ENCODE measurements around the gene TBXAS1.

Gene TBXAS1

DNA sequence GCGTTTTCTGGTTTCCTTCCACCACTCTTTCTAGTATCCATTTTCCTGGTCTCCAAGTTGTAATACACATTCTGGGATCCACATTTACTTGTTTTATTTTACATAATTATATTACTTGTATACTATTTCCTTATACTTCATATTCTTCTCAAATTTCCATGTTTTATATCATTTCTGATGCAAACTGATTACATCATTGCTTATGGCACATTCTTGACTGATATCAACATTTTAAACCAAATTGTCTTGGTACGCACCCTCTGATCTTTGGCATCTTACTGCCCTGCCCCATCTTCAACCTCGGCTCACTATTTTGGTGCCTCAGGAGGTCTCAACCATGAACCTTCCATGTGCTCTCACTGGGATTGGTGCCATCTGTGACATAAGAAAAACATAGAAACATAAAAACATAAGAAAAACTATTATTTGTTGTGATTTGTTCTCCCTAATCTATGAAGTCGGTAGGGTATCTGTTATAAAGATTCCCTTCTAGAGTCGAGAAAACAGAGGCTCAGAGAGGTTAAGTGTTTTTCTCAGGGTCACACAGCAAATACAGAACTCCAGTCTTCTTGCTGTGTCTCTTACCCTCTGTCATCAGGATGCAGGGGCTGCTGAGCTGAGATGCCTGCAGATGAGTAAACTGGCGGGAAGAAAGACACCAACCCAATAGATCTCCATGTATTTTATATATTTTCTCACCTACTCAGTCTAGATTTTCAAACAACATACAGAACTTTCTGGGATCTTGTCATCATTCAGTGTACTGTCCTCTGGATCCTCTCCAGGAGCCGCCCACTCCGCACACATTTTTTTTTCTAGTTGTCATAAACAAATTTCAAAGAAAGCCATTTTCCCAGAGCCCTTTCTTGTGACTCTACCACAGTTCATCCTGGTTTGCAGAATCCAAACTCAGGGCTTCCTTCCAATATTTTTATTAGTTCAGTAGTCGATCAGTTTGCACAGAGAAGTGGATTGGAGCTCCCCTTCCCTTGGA is 154.2 kb downstream of the TBXAS1 start:
- DNase-seq (ENCODE audit: low spot score) = no peak

DNA sequence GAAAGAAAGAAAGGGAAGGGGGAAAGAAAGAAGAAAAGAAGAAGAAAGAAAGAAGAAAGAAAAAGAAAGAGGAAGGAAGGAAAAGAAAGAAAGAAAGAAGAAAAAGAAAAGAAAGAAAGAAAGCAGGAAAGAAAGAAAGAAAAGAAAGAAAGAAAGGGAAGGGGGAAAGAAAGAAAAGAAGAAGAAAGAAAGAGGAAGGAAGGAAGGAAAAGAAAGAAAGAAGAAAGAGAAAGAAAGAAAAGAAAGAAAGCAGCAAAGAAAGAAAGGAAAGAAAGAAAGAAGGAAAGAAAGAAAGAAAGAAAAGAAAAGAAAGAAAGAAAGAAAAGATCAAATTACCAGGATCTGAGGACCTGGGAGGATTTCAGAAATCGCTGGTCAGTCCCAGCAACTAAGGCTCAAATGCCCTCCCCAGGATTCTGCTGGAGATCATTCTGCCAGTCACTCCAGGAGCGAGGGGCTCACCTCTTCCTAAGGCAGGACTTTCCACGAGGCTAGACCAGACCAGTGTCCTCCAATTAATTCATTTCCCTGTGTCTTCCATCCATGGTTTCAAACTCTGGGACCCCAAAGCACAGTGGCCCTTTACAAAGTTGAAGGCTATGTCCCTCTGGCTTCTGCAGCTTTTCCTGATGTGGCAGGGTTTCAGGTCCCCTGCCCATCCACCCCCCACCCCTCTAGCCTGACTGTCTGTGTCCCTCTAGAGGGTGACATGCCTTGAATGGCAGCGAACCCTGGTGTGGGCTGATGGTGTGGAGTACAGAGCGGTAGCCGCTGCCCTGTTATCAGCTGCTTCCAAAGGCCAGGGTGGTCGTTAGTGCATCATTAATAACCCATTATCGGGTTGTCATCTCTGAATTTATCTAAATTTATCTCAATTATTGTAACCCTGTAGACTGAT is 155.8 kb downstream of the TBXAS1 start:
- DNase-seq (ENCODE audit: low spot score) = no peak

DNA sequence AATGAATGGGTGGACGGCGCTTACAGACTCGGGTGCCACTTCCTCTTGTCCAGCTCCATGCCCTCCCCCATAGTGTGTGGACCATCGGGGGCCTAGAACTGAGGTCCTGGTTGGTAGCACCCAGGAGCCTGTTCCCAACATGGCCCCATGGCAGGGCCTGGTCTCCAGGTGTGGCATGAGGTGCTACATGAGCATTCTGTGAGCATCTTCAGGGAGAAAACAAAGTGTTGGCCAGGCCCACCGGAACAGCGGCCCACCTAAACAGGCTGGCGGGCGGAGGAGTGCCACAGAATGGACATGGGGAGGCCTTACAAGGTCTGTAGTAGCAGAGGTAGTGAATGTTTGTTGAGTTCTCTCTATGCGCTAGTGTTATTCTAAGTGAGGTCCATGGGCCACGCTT is 156.7 kb downstream of the TBXAS1 start:
- DNase-seq (ENCODE audit: low spot score) = no peak

DNA sequence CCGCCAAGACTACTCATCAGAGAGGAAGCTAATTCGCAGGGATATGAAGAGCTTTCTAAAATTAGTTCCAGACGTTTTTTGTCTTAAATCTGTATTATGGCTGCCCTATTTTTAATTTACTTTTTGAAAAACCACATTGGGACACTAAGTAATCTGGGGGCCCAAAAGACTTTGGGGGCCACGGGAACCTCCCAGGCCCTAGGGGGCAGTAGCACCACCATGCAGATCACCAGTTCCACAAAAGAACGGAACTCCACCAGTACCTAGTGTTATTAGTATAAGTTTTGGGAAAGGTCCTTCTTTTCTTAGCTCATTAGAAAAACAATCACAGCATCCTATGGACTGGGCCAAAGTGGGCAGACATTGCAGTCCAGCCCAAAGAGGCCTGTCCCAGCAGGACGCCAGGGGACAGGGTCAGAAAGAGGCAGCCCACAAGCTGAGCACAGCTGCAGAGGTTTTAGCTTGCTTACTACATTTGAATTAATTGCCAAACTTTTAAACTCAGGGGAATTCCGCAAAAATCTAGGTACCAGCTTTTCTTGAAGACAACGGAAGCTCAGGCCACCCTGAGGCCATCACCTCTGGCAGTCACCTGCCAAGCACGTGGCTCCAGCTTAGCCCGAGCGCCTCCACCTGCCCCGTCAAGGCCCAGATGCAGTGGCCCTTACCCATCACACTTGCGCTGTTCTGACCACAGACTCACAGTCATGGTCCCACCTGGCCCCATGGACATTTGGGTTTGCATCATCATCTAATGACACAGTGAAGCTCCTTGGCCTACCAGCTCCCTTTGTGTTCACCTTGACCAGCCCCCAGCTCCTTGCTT is 158.8 kb downstream of the TBXAS1 start:
- DNase-seq (ENCODE audit: low spot score) = no peak

DNA sequence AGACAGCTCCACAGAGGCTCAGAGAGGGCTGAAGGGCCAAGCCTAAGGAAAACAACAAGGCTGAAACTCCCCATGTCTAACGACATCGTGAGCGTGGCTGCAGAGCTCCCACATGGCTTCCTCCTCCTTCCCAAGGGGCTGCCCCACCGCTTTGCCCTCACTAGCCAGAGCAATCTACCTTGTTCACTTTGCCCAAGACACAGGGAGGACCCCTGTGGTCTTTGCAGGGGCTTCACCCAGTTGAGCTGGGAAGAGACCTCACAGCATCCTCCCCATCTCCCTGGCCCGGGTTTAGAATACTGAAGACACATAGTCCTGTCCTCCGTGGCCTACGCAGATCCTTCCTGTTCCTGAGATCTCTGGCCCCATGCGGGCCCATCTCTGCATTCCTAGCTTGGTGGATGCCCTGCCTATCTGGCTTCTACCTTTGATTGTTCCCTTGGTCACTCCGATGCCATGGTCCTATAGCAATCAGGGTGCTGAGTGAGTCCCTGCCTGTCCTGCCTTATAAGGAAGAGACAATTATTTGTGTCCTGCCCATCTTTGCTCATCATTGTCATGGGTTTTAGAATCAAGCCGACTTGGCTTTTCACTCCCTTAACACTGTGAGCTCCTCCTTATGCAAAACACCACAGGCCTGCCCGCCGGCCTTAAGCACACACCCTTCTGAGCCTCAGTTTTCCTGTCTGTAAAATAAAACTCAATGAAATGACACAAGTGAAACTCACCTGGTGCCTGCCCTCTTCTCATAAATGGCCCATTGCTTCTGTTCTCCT is 160.5 kb downstream of the TBXAS1 start:
- DNase-seq (ENCODE audit: low spot score) = no peak

DNA sequence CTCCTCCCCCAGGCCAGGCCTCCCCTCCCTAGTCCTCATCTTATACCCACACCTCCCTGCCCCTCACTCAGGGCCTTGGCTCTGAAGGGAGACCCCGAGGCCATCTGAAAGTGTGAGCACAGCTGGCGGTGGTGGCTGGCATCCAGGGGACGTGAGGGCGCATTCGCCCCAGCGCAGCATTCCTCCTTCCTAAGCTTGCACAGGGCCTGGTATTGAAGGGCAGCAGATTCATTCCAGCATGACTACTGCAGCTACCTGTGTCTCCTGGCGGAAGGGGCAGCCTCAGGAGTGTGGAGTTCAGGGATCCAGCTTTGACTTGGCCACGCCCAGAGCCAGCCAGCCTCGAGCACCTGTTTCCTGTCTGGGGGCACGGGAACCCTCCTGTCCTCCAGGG is 161.1 kb downstream of the TBXAS1 start:
- DNase-seq (ENCODE audit: low spot score) = no peak

DNA sequence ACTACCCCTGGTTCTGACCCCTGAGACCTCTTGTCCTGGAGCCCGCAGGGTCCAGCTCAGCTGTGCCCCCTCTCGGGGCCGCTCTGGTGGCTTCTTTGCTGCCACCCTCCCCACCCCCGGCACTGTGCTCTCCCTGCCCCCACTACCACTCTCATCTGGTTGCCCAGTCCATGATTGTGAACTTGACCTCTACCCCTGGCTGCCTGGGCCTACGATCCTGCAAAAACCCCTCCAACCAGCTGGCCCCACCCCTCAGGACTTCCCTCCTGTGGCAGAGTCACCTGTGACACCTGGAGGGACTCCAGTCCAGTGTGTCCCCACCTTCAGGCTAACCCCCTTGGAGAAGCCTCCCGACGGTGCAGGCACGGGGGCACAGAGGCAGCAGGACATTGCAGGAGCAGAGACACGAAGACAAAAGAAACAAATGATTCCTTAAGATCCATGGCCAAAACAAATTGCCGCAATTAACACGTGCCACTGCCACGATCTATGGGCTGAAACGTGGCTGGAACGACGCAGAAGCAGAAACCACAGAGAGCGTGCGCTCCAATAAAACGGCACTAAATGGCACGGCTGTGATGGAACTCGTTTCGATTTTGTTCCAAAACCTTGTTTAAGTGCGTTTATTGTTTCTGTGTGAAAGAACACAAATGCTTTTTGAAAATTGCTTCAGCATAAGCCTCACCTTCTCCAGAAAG is 161.7 kb downstream of the TBXAS1 start:
- DNase-seq (ENCODE audit: low spot score) = no peak

DNA sequence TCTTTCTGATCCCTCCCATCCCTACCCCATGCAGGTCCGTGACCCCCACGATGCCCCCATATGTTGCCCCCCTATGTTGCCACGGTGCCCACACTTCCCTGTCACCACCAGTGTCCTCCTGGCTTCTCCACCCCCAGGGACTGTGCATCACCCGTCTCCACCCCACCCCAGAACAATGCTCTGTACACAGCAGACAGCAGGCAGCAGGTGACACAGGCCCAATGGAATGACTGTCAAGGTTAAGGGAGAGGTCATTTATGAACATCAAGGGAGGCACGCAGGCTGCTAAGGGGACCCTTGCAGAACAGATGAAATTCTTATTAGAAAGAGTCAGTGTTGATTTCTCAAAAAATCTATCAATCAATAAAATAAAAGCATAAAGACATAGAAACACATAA is 162.2 kb downstream of the TBXAS1 start:
- DNase-seq (ENCODE audit: low spot score) = no peak

DNA sequence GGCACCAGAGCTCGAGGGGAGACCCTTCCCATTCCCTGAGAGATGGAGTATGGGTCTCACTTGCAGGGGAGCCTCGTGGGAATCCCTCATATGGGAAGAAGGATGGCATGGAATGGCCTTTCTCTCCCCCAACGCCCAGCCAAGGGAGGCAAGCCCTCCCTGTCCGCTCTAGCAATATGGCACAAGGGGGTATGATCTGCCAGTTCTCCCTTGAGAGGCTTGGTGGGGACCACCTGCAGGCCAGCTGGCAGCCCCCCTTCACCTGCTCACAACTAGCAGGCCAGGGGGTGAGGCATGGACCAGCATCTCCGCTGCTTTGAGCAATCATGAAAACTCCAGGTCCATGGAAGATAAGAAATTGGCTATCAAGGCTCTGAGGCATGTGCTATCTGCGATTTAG is 162.8 kb downstream of the TBXAS1 start:
- DNase-seq (ENCODE audit: low spot score) = no peak

DNA sequence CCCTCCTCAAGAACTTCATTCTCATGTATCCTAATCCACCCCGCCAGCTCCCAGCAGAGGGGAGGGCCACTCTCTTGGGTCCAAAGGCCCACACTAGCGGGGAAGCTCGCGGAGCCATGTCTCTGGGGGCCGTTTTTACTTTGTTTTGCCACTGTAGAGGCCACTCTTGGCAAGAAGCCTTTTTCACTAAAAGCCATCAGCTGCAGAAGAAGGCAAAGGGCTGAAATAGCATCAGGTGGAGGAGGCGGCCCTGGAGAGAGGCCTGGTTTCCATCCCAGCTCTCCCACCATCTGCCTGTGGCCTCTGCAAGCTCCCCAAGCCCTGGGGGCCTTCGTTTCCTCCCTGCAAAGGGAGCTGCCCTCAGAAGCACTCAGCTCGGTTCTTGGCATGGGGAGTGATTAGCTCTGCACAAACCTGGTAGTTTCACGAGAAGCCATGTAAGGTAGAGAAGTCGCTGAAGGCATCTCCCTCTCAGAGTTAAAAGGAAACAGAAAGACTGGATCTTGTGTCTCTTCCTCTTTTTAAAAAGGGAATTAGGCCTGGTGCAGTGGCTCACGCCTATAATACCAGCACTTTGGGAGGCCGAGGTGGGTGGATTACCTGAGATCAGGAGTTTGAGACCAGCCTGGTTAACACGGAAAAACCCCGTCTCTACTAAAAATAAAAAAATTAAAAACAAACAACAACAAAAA is 163.4 kb downstream of the TBXAS1 start:
- no peak for DNase-seq (ENCODE audit: low spot score)

DNA sequence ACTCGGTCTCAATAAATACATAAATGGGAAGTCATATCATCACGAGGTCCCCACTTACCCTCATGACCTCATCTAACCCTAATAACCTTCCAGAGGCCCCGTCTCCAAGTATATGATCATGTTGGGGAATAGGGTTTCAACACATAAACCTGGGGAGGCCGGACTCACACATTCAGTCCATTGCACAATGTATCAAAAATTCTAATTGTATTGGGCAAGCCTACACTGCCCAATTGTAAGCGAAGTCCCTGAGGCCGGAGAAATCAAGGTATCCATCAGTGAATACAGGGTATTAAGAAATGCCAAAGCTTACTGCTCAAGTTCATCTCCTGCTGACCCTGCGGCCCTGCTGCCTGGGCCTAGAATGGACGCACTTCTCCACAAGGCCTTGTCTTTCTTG is 164.1 kb downstream of the TBXAS1 start:
- DNase-seq (ENCODE audit: low spot score) = no peak

DNA sequence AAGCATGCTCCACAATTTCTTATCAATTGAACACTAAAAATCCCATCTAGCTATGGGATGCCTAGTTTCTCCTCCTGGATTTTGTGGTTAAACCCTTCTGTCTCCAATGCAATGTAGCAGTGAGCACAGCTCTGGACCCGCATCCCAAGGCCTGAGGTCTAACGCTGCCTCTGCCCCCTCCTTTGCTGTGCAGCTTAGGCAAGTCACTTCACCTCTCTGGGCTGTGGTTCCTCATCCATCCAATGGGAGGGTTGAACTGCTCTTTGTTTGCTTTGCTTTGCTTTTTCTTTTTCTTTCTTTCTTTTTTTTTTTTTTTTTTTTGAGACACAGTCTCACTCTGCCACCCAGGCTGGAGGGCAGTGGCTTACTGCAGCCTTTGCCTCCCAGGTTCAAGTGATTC is 164.5 kb downstream of the TBXAS1 start:
- no peak for DNase-seq (ENCODE audit: low spot score)

DNA sequence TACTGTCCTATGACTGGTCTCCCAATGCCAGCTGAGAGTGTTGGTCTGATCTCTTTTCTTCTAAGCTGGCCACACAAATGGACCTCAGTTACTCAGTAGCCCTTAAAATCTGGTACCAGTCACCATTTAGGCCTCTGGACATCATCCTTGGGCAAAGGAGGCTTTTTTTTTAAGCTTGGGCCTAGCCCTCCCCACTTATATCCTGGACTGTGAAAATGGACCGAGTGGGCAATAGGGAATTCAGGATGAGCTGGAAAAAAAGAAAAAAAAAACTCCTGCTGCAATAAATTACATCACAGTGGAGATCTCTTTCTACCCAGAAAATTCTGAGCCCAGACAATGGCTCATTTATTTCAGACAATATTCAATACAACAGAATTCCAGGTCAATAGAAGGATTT is 165.3 kb downstream of the TBXAS1 start:
- peak; percentile 77 for DNase-seq (ENCODE audit: low spot score)

DNA sequence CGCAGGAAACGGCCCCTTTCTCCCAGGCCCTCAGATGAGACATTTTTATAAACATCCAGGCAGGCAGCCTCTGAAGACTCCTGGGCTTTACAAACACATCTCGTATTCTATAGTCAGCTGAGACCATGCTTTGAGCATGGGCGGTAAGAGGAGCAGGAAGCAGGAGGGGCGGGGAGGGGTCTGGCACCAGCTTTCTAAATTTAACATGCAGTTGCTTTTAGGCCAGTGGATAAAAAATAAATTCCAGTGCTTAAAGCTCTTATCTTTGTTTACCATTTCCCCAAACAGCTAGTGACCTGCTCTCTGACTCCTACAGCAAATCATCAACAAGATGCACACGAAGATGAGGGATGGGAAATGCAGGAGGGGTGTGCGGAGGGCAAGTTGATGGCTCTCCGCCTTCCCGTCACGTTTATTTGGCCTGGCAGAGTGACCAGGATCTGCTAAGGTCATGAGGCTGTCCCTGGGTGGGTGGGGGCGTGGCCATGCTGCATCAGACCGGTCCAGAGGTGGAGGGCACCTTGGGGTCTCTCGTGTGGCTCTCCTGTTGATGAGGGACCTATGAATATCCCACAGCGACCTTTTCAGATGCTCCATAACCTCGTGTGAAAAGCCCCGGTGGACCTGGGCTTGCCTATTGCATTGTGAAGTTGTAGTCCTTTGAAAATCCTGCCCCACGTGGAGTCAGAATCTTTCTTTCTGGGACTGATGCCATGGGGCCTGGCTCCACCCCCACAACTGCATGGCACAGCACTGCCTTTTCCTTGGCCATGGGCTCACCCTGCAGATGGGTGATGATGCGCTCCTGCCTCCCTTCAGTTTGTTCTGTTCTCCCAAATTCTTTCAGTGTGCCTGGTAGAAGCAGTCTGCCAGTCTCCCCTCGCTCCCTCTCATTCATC is 166.2 kb downstream of the TBXAS1 start:
- peak; percentile 89 for DNase-seq (ENCODE audit: low spot score)

DNA sequence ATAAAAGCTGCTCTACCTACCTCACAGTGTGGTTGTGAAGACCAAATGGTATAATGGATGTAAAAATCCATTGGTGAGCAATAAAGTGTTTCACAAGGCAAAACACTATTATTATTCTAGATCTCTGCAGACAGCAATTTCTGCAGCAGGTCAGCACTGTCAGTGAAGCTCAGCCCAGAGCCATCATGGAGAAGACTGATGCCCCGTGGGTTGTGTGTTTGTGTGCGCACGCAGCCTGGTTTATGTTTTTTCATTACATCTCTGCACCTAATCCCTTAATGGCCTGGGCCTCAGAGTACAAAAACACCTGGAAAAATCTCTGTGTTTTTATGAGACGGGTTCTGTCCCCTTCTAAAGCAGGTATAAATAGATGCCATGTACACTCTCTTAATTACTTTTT is 169.5 kb downstream of the TBXAS1 start:
- DNase-seq (ENCODE audit: low spot score) = no peak

DNA sequence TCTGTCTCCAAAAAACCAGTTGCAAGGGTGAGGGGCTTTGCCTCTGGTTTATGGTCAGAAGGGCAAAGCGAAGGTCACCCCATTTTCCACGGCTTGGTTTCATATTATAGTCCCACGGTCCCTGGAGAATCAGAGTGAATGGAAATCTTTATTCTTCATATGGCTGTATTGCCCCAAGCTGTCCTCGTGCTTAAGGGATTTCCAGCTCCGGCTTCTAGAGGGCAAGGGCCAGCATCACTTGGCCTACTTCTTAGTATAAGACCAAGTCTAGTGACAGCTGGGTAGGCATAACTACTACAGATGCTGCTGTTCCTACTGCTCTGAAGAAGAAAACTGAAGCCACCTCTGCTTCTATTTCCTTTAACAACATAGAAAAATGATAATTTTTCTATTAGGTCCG is 170.5 kb downstream of the TBXAS1 start:
- DNase-seq (ENCODE audit: low spot score) = no peak

DNA sequence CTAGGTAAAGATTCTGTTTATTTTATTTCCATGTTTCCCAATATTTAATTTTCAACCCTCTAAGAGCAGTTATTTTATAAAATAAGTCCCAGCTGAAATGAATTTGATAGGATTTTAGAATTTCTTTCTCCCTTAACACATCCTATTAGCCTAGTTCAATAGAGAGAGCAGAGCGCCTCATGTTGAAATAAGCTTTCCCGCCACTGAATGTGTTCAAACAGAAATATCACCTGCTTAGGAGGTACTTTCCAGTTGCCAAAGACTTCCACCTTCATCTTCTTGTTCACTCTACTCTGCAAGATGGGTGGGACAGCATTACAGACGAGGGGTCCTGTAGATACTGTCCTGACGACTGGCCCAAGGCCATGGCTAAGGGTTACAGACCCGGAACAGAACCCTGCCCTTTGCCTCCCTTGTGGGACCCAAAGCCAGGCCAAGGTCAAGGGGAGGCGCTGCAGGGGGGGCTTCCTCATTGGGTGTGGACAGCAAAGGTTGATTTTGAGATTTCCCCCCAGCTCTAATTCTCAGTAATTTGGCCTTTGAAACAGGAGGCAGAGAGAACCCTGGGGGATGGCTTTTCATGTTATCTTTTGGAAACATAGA is 171.7 kb downstream of the TBXAS1 start:
- DNase-seq (ENCODE audit: low spot score) = no peak

DNA sequence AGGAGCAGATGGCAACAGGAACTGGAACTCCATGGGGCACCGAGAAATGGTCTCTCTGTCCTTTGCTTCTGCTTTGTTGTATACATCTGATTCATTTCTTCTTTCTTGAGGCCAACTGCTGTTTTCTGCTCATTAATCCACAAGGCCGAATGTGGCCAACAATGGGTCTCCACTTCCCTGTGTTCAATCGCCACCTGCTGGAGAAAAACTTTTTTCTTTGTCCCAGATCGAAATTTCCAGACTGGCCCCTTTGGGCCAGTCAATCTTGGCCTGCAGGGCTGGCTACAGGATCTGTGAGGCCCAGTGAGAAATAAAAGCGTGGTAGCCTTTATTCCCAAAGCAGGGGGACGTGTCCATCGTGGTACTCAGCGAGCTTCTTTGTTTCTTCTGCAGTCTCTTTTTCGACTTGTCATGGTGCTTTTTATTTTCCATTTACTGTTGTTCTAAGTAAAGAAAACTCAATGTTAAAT is 174.9 kb downstream of the TBXAS1 start:
- DNase-seq (ENCODE audit: low spot score) = peak; percentile 35
